H1 (cell line): ENCODE measurements around the gene SRXN1. TPM values are rescaled to one million over a fixed set of nuclear protein-coding genes. Genes with fewer than 3 reads are reported as not detected.

ENCODE experiments used
- CTCF ChIA-PET: fragments of 300-600 bp; sonication (Branson Sonifier 250); formaldehyde crosslinking; loops from one replicate; lab custom pipeline; 2021; ENCODE audit not compliant: partially characterized antibody; lab: Charles Lee
- POLR2A ChIA-PET: fragments of 300-600 bp; sonication (Branson Sonifier 250); formaldehyde crosslinking; loops from one replicate; lab custom pipeline; 2021; ENCODE audit warnings: inconsistent platforms; ENCODE audit not compliant: partially characterized antibody; lab: Charles Lee
- DNase-seq, 2 experiments: peaks; one replicate each; pipeline versions ENCODE4 v3.0.0 to v3.0.0-alpha.2; 2010 to 2022; ENCODE audit warnings: low spot score in 2 of 2, low read depth in 1 of 2, mixed read lengths in 1 of 2
- FAIRE-seq: peaks from 2 replicates; lab custom pipeline; 2011; peaks lifted over from hg19 to GRCh38; lab: Jason Lieb, UNC
- H2AFZ ChIP-seq: 2 replicates; pipeline ENCODE4 v1.8.1; 2012; ENCODE audit warnings: low read length, inconsistent platforms
- H2AK5ac ChIP-seq: 2 replicates; pipeline ENCODE4 v1.6.1; 2013; ENCODE audit warnings: low read depth, low read length
- H2BK120ac ChIP-seq: replicated peaks from 2 replicates; pipeline ENCODE3; 2013; ENCODE audit warnings: low read depth, low read length, inconsistent platforms
- H2BK12ac ChIP-seq: 2 replicates; pipeline ENCODE4 v1.6.1; 2013; ENCODE audit warnings: low read depth, low read length
- H2BK15ac ChIP-seq: 2 replicates; pipeline ENCODE4 v1.6.1; 2013; ENCODE audit warnings: low read length
- H2BK20ac ChIP-seq: 2 replicates; pipeline ENCODE4 v1.6.1; 2013; ENCODE audit warnings: low read length
- H2BK5ac ChIP-seq: 2 replicates; pipeline ENCODE4 v1.6.1; 2013; ENCODE audit warnings: low read depth, low read length
- H3K14ac ChIP-seq: 2 replicates; pipeline ENCODE4 v1.6.1; 2013; ENCODE audit warnings: inconsistent platforms; ENCODE audit not compliant: insufficient read length
- H3K18ac ChIP-seq: 2 replicates; pipeline ENCODE4 v1.6.1; 2013; ENCODE audit warnings: low read length; ENCODE audit errors: extremely low read depth
- H3K23ac ChIP-seq: 2 replicates; pipeline ENCODE4 v1.6.1; 2013; ENCODE audit warnings: inconsistent platforms; ENCODE audit not compliant: insufficient read length
- H3K23me2 ChIP-seq: 2 replicates; pipeline ENCODE4 v1.6.1; 2013; ENCODE audit warnings: low read depth, low read length
- H3K27ac ChIP-seq: 2 replicates; pipeline ENCODE4 v1.6.1; 2011; ENCODE audit warnings: low read depth, low read length, inconsistent platforms
- H3K27me3 ChIP-seq, 4 experiments: replicated peaks in 1 of 4; 1 replicate in 1 of 4; 2 replicates in 3 of 4; pipeline versions ENCODE4 v1.6.1 to v1.8.1; 2011 to 2013; ENCODE audit warnings: low read length in 3 of 4, mild to moderate bottlenecking in 3 of 4, inconsistent platforms in 2 of 4, mixed read lengths in 2 of 4, moderate library complexity in 1 of 4; ENCODE audit not compliant: control insufficient read depth in 3 of 4, insufficient read depth in 3 of 4; ENCODE audit errors: extremely low read depth in 1 of 4
- H3K36me3 ChIP-seq, 4 experiments: 2 replicates each; pipeline versions ENCODE4 v1.6.1 to v1.8.1; 2011 to 2013; ENCODE audit warnings: mild to moderate bottlenecking in 4 of 4, low read length in 3 of 4, moderate library complexity in 2 of 4, control low read depth in 1 of 4, inconsistent platforms in 1 of 4; ENCODE audit not compliant: insufficient read depth in 4 of 4, control insufficient read depth in 2 of 4
- H3K4ac ChIP-seq: replicated peaks from 2 replicates; pipeline ENCODE3; 2013; ENCODE audit warnings: low read length, low read depth, mixed read lengths, inconsistent platforms; ENCODE audit not compliant: insufficient read length
- H3K4me1 ChIP-seq, 4 experiments: replicated peaks in 1 of 4; 1 replicate in 1 of 4; 2 replicates in 3 of 4; pipeline versions ENCODE4 v1.6.1 to v1.8.1; 2011 to 2013; ENCODE audit warnings: low read length in 3 of 4, inconsistent platforms in 2 of 4, mixed read lengths in 1 of 4; ENCODE audit not compliant: insufficient read depth in 4 of 4, control insufficient read depth in 3 of 4
- H3K4me2 ChIP-seq, 2 experiments: 2 replicates each; pipeline versions ENCODE4 v1.6.1 to v1.8.1; 2011 to 2013; ENCODE audit warnings: low read depth in 2 of 2, low read length in 2 of 2, control low read depth in 1 of 2, inconsistent platforms in 1 of 2, mild to moderate bottlenecking in 1 of 2; ENCODE audit not compliant: insufficient read depth in 1 of 2
- H3K4me3 ChIP-seq, 4 experiments: fragments of 200-600, 300-600 bp in 1 of 4; sonication (generic), shearing (Covaris generic), sonication (Bioruptor Twin) in 1 of 4; 2 replicates each; pipeline versions ENCODE4 v1.5.1 to v1.8.1; 2011 to 2016; ENCODE audit warnings: low read length in 4 of 4, low read depth in 3 of 4, control low read depth in 2 of 4, inconsistent platforms in 2 of 4, mild to moderate bottlenecking in 2 of 4, mixed read lengths in 1 of 4, moderate library complexity in 1 of 4; ENCODE audit not compliant: insufficient read depth in 2 of 4; ENCODE audit errors: extremely low read depth in 1 of 4
- H3K56ac ChIP-seq: replicated peaks from 2 replicates; pipeline ENCODE3; 2013; ENCODE audit warnings: low read depth, mild to moderate bottlenecking, mixed read lengths, low read length, inconsistent platforms; ENCODE audit not compliant: insufficient read length
- H3K79me1 ChIP-seq: 2 replicates; pipeline ENCODE4 v1.6.1; 2013; ENCODE audit warnings: low read depth, low read length, control low read depth
- H3K79me2 ChIP-seq, 2 experiments: 2 replicates each; pipeline versions ENCODE4 v1.6.1 to v1.8.1; 2012 to 2013; ENCODE audit warnings: low read length in 2 of 2, mild to moderate bottlenecking in 2 of 2, inconsistent platforms in 1 of 2; ENCODE audit not compliant: insufficient read depth in 2 of 2, control insufficient read depth in 1 of 2
- H3K9ac ChIP-seq, 4 experiments: replicated peaks in 1 of 4; 1 replicate in 1 of 4; 2 replicates in 3 of 4; pipeline versions ENCODE4 v1.6.1 to v1.8.1; 2011 to 2013; ENCODE audit warnings: low read depth in 3 of 4, low read length in 3 of 4, control low read depth in 2 of 4, mild to moderate bottlenecking in 2 of 4, moderate library complexity in 2 of 4, inconsistent platforms in 1 of 4; ENCODE audit errors: extremely low read depth in 1 of 4
- H3K9me3 ChIP-seq, 2 experiments: 2 replicates each; pipeline versions ENCODE4 v1.6.1 to v1.8.1; 2012 to 2013; ENCODE audit warnings: mild to moderate bottlenecking in 2 of 2, moderate library complexity in 2 of 2, control low read depth in 1 of 2, inconsistent platforms in 1 of 2, low read depth in 1 of 2, low read length in 1 of 2, mixed read lengths in 1 of 2; ENCODE audit not compliant: insufficient read depth in 2 of 2
- H4K20me1 ChIP-seq, 2 experiments: replicated peaks in 1 of 2; 2 replicates each; pipeline versions ENCODE3 to v1.8.1; 2011 to 2013; ENCODE audit warnings: inconsistent platforms in 2 of 2, low read length in 2 of 2, mild to moderate bottlenecking in 1 of 2; ENCODE audit not compliant: insufficient read depth in 2 of 2, control insufficient read depth in 1 of 2
- H4K5ac ChIP-seq: 2 replicates; pipeline ENCODE4 v1.6.1; 2013; ENCODE audit warnings: low read length, low read depth, mixed read lengths, inconsistent platforms; ENCODE audit not compliant: insufficient read length
- H4K8ac ChIP-seq: 2 replicates; pipeline ENCODE4 v1.8.0; 2013; ENCODE audit warnings: mild to moderate bottlenecking, moderate library complexity, low read length, inconsistent platforms; ENCODE audit not compliant: insufficient read depth; ENCODE audit errors: extremely low read depth
- H4K91ac ChIP-seq: replicated peaks from 2 replicates; pipeline ENCODE3; 2013; ENCODE audit warnings: low read length, mixed read lengths, inconsistent platforms; ENCODE audit not compliant: insufficient read length
- CHD1 ChIP-seq: IDR thresholded peaks from 2 replicates; pipeline ENCODE4 v1.6.1; 2012; ENCODE audit warnings: low read depth, low read length, improper control_type of control experiment
- CTBP2 ChIP-seq: IDR thresholded peaks from 2 replicates; pipeline ENCODE4 v1.7.0; 2011; ENCODE audit warnings: borderline replicate concordance, mild to moderate bottlenecking, moderate library complexity, mixed read lengths, low read length; ENCODE audit not compliant: insufficient read depth, insufficient read length
- EGR1 ChIP-seq: IDR thresholded peaks from 2 replicates; pipeline ENCODE4 v1.6.1; 2011; ENCODE audit warnings: low read depth, low read length, borderline replicate concordance
- EP300 ChIP-seq, 2 experiments: IDR thresholded peaks; 1 replicate in 1 of 2; 2 replicates in 1 of 2; pipeline ENCODE4 v1.6.1; 2011 to 2012; ENCODE audit warnings: low read depth in 2 of 2, low read length in 2 of 2, mild to moderate bottlenecking in 2 of 2, borderline replicate concordance in 1 of 2, inconsistent platforms in 1 of 2, moderate library complexity in 1 of 2
- EZH2 ChIP-seq: fragments of 200-600 bp; sonication (generic); IDR thresholded peaks from 2 replicates; pipeline ENCODE4 v1.7.1; 2012; ENCODE audit warnings: low read depth, mild to moderate bottlenecking, moderate library complexity, low read length, inconsistent platforms; ENCODE audit not compliant: severe bottlenecking
- HDAC6 ChIP-seq: IDR thresholded peaks from one replicate; pipeline ENCODE4 v1.7.1; 2012; ENCODE audit warnings: low read depth, mild to moderate bottlenecking, inconsistent platforms, low read length, moderate library complexity
- JUND ChIP-seq: IDR thresholded peaks from 2 replicates; pipeline ENCODE4 v1.6.1; 2011; ENCODE audit warnings: mild to moderate bottlenecking, improper control_type of control experiment, low read length
- SP1 ChIP-seq: IDR thresholded peaks from 2 replicates; pipeline ENCODE4 v1.6.1; 2011; ENCODE audit warnings: low read depth, low read length
- TBP ChIP-seq: IDR thresholded peaks from 2 replicates; pipeline ENCODE4 v1.6.1; 2011; ENCODE audit warnings: low read depth, low read length, improper control_type of control experiment
- WGBS, 2 experiments: shearing (Covaris generic) in 1 of 2; methylation state at CpG; one replicate each; pipeline versions ENCODE4 v1.1.6 to v1.1.7; 2013 to 2015; ENCODE audit warnings: low lambda C conversion rate in 2 of 2, mixed read lengths in 2 of 2, inconsistent platforms in 1 of 2, low coverage in 1 of 2, missing lambda C conversion rate in 1 of 2; ENCODE audit not compliant: insufficient replicate concordance in 2 of 2, insufficient coverage in 1 of 2, insufficient read length in 1 of 2; ENCODE audit errors: extremely low coverage in 1 of 2, missing lambda C conversion rate in 1 of 2; 5-methylcytosine and 5-hydroxymethylcytosine counted together
- polyA plus RNA-seq, 7 experiments: library from polyadenylated mRNA; depleted of rRNA in 3 of 7; stranded (reverse) in 5 of 7; unstranded in 2 of 7; fragments of >200 nt in 5 of 7; fragments of 200-250 nt in 2 of 7; gene quantifications; 1 replicate in 5 of 7; 2 replicates in 1 of 7; 4 replicates in 1 of 7; pipeline versions ENCODE4 v1.2.1 to v1.2.3, GENCODE V29; 2011 to 2013; ENCODE audit warnings: missing spikeins in 2 of 7, mixed read lengths in 2 of 7
- total RNA-seq: library from RNA; stranded (reverse); fragmentation: NEBNext Ultra II Directional; extraction: Animal tissue kit (Norgen Biotek cat#: 25700); gene quantifications from 2 replicates; pipeline ENCODE4 v1.2.1, GENCODE V29; 2021
- TF ChIP-seq, protein P1 (sequence below), 3 experiments: IDR thresholded peaks; 1 replicate in 2 of 3; 2 replicates in 1 of 3; pipeline versions ENCODE4 v1.5.1 to v1.6.1; 2011; ENCODE audit warnings: low read length in 3 of 3, mild to moderate bottlenecking in 3 of 3, inconsistent platforms in 2 of 3, low read depth in 1 of 3, moderate library complexity in 1 of 3; ENCODE audit not compliant: insufficient read depth in 1 of 3; ENCODE audit errors: control extremely low read depth in 1 of 3

SRXN1 gene
- total and polyA plus RNA-seq, 2 of the 8 experiments (the other 6 are each of a cell fraction or from before 2014, with no cell fraction given): 12.2 to 15.8 TPM

DNA sequence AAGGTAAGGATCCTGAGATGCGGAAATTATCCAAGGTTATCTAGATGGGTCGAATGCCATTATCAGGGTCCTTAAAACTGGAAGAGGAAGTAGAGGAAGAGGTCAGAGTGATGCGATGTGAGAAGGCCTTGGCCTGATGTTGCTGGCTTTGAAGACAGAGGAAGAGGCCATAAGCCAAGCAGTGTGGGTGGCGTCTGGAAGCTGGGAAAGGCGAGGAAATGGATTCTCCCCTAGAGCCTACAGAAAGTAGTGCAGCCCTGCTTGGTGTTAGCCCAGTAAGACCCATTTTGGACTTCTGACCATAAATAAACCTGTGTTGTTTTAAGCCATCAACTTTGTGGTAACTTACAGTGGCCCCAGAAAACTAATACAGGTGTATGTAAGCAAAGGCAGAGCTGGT, 2.0 kb downstream of the SRXN1 start:
- no peak overlapping the region for H3K56ac ChIP-seq
- no peaks in the 10 kb centered on the region for H3K79me1 ChIP-seq
- CTCF ChIA-PET: interaction anchor here (1.2 to 11.0 kb wide), 6 partner anchors 11 to 89 kb away, joined by 4 to 157 read pairs (median 14); no protein-coding TSS in a partner anchor
- DNase-seq (no peak), FAIRE-seq (no peak)
- H3K23ac ChIP-seq: no peak overlapping the region
- no peak overlapping the region for H3K14ac ChIP-seq
- H4K20me1 ChIP-seq: peaks cover 0 to 4% of the 10 kb centered on the region in 2 experiments
- H3K9ac ChIP-seq: no peak overlapping the region
- H3K9me3 ChIP-seq: no peaks in the 10 kb centered on the region
- H4K5ac ChIP-seq: no peak overlapping the region
- no peak overlapping the region for H2BK20ac ChIP-seq
- H3K36me3 ChIP-seq: peaks cover 7 to 16% (median 15%) of the 10 kb centered on the region in 4 experiments; a peak in 7 of 8 replicates
- H2BK12ac ChIP-seq: no peak overlapping the region
- no peak overlapping the region for H2BK5ac ChIP-seq
- H2BK15ac ChIP-seq: no peak overlapping the region
- no peaks in the 10 kb centered on the region for H3K79me2 ChIP-seq
- no peak overlapping the region for H2AFZ ChIP-seq
- H3K27ac ChIP-seq: no peak overlapping the region
- H2BK120ac ChIP-seq: no peak overlapping the region
- H3K27me3 ChIP-seq: peaks cover 0 to 7% (median 0%) of the 10 kb centered on the region in 4 experiments; a peak in 3 of 7 replicates
- H3K4me3 ChIP-seq: no peak overlapping the region
- no peak overlapping the region for H4K8ac ChIP-seq
- no peak overlapping the region for H3K18ac ChIP-seq
- no peak overlapping the region for H2AK5ac ChIP-seq
- WGBS, 2 experiments: 80% methylated on average over 5 of the region's 5 CpGs; no CpG with 5 or more reads in 1 of the 2 experiments
- POLR2A ChIA-PET: interaction anchor here (0.8 to 2.9 kb wide), 5 partner anchors 11 to 88 kb away, joined by 4 to 19 read pairs (median 4); no protein-coding TSS in a partner anchor
- H3K4ac ChIP-seq: no peak overlapping the region
- peaks cover 10% of the 10 kb centered on the region; the same call in 1 of the 2 replicates for H3K23me2 ChIP-seq
- H3K4me1 ChIP-seq: peaks cover 6 to 19% (median 12%) of the 10 kb centered on the region in 4 experiments
- no peak overlapping the region for H4K91ac ChIP-seq
- no peak overlapping the region; a peak in 1 of 4 replicates for H3K4me2 ChIP-seq
- no peak for TF ChIP-seq SP1
- TF ChIP-seq, protein P1, sequence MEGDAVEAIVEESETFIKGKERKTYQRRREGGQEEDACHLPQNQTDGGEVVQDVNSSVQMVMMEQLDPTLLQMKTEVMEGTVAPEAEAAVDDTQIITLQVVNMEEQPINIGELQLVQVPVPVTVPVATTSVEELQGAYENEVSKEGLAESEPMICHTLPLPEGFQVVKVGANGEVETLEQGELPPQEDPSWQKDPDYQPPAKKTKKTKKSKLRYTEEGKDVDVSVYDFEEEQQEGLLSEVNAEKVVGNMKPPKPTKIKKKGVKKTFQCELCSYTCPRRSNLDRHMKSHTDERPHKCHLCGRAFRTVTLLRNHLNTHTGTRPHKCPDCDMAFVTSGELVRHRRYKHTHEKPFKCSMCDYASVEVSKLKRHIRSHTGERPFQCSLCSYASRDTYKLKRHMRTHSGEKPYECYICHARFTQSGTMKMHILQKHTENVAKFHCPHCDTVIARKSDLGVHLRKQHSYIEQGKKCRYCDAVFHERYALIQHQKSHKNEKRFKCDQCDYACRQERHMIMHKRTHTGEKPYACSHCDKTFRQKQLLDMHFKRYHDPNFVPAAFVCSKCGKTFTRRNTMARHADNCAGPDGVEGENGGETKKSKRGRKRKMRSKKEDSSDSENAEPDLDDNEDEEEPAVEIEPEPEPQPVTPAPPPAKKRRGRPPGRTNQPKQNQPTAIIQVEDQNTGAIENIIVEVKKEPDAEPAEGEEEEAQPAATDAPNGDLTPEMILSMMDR (IDR thresholded peaks at IDR 0.05; ENCODE audit: control extremely low read depth in 1 of 3, insufficient read depth in 1 of 3, low read depth in 1 of 3, low read length in 3 of 3): peak; percentile 1 to 38 (median 8); a peak in 2 of 4 replicates
- TF ChIP-seq CTBP2: no peak
- 0 out of 2 replicates have a peak, but pooled peaks have one; percentile 37 for TF ChIP-seq JUND
- TF ChIP-seq EZH2: no peak
- TF ChIP-seq TBP: no peak
- no peak for TF ChIP-seq EGR1
- TF ChIP-seq EP300 (IDR thresholded peaks at IDR 0.05; ENCODE audit: borderline replicate concordance in 1 of 2, low read depth in 2 of 2, low read length in 2 of 2): 0 out of 3 replicates have a peak, but pooled peaks of 1 of the 2 experiments have one; percentile 33
- TF ChIP-seq CHD1: peak; percentile 44; the same call in 1 of the 2 replicates
- no peak for TF ChIP-seq HDAC6
